ENCODE results near the gene NIBAN1.

NIBAN1 gene

DNA sequence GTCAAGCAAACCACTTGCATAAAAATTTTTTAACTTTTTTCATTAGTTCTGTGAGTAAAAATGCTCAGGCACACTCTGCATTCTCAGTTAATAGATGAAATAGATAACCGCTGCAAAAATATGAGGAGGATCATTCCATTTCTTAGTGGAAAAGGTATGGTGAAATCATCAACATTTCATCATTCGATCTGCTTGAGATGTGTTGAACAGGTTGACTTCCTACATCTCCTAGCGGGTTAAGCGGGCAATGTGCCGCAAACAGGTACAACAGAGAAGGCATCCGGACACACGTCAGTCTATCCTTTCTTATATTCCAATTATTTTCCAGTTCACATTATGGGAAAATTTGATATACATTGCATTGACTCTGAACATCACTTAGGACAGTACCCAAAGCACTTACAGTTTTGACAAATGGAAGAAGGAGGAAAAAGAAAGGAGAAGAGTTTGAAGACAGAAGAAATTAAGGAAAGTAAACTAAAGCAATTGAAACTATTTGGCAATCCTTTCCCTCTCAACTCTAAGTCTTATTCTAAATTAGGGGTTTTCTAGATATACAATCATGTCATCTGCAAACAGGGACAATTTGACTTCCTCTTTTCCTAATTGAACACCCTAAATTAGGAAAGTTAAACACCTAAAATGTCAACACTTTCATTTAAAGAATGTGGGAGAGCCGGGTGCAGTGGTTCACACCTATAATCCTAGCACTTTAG lies 33.5 kb downstream of the NIBAN1 start:
- DNase-seq (no peak), ATAC-seq (no peak)
- H3K4me3 Mint-ChIP-seq: no peak overlapping the region
- H3K27ac Mint-ChIP-seq: no peak overlapping the region
- no peaks in the 10 kb centered on the region for H3K9me3 Mint-ChIP-seq
- peaks cover 15% of the 10 kb centered on the region for H3K27me3 Mint-ChIP-seq
- H3K4me1 Mint-ChIP-seq: peaks cover 25% of the 10 kb centered on the region

DNA sequence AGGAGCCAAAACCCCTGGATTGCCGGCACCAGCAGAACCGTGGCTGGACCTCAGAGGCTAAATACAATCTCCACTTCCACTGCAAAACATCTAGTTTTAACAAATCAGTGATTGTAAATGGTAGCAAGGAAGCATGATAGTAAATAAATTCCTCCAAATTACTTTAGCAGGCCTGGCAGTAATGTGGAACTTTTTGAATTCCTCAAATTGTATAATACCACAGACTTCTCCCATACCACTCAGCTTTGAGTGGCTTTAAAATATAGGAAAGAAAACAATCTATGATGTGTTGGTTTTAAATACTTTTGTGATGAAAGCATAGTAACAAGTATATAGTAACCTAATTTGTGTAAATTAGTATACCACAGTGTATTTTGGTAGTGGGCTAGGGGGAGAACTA lies 34.1 kb downstream of the NIBAN1 start:
- H3K27me3 Mint-ChIP-seq: peaks cover 15% of the 10 kb centered on the region
- no peak overlapping the region for H3K4me3 Mint-ChIP-seq
- H3K9me3 Mint-ChIP-seq: no peaks in the 10 kb centered on the region
- DNase-seq (no peak), ATAC-seq (no peak)
- H3K4me1 Mint-ChIP-seq: peaks cover 20% of the 10 kb centered on the region
- H3K27ac Mint-ChIP-seq: no peak overlapping the region

DNA sequence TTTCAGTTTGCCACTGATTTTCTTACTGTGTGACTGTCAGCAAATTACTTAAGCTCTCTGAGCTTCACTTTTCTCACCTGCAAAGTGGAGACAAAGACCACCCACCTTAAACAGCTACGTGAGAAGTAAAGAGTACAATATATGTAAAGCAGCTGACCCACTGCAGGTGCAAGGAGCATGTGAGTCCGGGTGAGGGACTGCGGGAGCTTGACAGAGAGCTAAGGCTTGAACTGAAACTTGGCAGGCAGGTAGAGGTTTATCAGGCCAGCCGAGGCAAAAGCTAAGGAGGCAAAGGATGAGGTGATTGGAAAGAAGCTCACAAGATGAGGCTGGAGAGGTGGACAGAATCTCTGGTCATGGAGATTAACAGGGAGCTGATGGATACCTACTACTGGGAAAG lies 36.6 kb downstream of the NIBAN1 start:
- H3K4me1 Mint-ChIP-seq: peaks cover 20% of the 10 kb centered on the region
- H3K27me3 Mint-ChIP-seq: peaks cover 15% of the 10 kb centered on the region
- no peak overlapping the region for H3K4me3 Mint-ChIP-seq
- no peak for DNase-seq
- peaks cover 6% of the 10 kb centered on the region in 2 donors for H3K9me3 Mint-ChIP-seq
- no peak overlapping the region for H3K27ac Mint-ChIP-seq
- no peak for ATAC-seq

DNA sequence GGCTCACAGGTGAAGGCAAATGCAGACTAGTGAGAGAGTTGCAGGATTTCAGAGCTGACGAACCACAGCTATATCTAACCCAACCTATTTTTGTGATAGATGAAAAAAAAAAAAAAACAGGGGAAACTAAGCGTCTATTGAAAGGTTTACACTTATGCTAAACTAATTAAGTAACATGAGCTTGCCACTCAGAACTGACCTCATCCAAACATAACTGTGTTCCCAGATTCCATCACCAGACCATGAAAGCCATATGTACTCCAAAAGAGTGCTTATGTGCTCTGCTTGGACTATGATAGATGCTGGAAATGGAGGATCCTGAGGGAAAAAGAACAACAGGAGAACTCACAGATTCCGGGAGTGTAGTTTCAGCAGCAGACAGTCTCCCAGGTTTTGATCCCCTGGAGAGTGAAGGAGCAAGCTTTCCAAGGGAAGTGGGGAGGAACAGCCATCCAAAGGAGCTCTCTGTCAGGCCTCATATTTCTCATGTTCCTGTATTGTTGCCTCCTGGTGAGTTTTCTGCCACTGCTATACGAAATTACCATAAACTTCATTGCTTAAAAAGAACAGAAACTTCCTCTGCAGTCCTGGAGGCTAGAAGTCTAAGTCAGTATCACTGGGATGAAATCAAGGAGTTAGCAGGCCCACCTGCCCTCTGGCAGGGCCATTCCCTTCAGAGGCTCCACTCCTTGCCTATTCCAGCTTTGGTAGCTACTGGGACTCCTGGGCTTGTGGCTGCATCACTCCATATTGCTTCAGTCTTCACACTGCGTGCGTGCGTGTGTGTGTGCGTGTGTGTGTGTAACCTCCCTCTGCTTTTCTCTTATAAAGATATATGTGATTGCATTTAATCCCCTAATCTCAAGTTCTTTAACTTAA lies 38.1 kb downstream of the NIBAN1 start:
- Mint-ChIP-seq H3K9me3 (peaks cover 6% of the 10 kb centered on the region in 2 donors), H3K27ac (no peak overlapping the region), H3K4me1 (peaks cover 6% of the 10 kb centered on the region), H3K27me3 (peaks cover 15% of the 10 kb centered on the region), H3K4me3 (no peak overlapping the region)
- no peak for DNase-seq
- no peak for ATAC-seq

DNA sequence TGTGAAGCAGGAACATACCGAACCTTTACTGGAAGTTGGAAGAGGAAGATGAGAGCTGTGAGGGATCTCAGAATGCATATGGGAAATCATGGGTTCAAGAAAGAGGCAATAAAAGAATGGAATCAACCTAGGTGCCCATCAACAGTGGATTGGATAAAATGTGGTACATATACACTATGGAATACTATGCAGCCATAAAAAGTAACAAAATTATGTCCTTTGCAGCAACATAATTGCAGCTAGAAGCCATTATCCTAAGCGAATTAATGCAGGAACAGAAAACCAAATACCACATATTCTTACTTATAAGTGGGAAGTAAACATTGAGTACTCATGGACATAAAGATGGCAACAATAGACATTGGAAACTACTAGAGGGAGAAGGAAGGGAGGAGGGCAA lies 40.4 kb downstream of the NIBAN1 start:
- no peaks in the 10 kb centered on the region for H3K4me1 Mint-ChIP-seq
- H3K27ac Mint-ChIP-seq: no peak overlapping the region
- H3K9me3 Mint-ChIP-seq: peaks cover 6% of the 10 kb centered on the region in 2 donors
- H3K27me3 Mint-ChIP-seq: peaks cover 15% of the 10 kb centered on the region
- H3K4me3 Mint-ChIP-seq: no peak overlapping the region
- DNase-seq (no peak), ATAC-seq (no peak)

DNA sequence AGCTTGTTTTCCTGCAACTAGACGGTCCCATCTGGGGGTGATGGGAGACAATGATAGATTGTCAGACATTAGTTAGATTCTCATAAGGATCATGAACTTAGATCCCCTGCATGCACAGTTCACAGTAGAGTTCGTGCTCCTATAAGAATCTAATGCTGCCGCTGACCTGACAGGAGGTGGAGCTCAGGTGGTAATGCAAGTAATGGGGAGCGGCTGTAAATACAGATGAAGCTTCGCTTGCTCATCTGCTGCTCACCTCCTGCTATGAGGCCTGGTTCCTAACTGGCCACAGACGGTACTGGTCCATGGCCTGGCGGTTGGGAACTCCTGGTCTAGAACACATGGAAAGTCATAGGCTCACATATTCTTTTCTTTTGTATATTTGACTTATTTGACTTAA lies 42.0 kb downstream of the NIBAN1 start:
- Mint-ChIP-seq H3K4me1 (no peaks in the 10 kb centered on the region), H3K4me3 (no peak overlapping the region), H3K27ac (no peak overlapping the region), H3K27me3 (peaks cover 3% of the 10 kb centered on the region), H3K9me3 (peaks cover 6 to 7% of the 10 kb centered on the region in 2 donors)
- DNase-seq (no peak), ATAC-seq (no peak)

DNA sequence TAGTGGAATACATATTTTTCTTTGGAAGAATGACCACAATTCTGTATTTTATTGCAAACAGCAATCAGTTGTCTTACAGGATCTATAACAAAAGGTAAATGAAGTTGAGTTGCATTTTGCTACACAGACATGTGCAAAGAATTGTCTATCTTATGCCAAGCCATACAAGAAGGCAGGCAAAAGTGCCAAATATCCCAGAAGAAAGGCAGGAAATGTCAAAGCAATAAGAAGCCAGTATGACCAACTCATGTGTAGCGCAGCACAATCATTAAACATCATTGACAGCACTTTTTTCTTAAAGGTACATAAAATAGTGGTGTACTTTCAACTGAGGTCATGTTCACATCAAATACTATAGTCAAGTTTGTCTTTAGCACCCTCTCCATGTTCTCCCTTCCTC lies 42.7 kb downstream of the NIBAN1 start:
- Mint-ChIP-seq H3K4me3 (no peak overlapping the region), H3K27me3 (no peaks in the 10 kb centered on the region), H3K27ac (no peak overlapping the region), H3K9me3 (peaks cover 13 to 14% of the 10 kb centered on the region in 2 donors), H3K4me1 (no peaks in the 10 kb centered on the region)
- ATAC-seq: no peak
- DNase-seq: no peak

DNA sequence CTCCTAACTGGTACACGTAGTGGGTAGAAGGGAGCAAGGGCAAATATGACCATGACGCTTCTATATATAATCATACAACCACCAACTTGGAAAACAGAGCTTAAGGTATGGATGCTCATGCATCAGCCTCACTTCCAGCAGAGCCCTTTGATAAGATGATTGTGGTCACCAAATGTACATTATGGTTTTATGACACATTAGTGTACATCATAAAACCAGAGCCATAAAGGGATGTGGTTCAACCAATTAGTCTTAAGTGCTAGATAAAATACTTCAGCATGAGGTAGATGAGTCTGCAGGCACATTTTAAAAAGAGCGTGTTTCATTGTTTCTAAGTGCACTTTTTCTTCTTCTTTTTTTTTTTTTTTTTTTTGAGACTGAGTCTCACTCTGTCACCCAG lies 43.7 kb downstream of the NIBAN1 start:
- H3K27ac Mint-ChIP-seq: no peak overlapping the region
- no peaks in the 10 kb centered on the region for H3K27me3 Mint-ChIP-seq
- no peak overlapping the region for H3K4me3 Mint-ChIP-seq
- no peak for DNase-seq
- H3K4me1 Mint-ChIP-seq: no peaks in the 10 kb centered on the region
- peak; percentile 82 for ATAC-seq
- peaks cover 15 to 23% of the 10 kb centered on the region in 2 donors for H3K9me3 Mint-ChIP-seq

DNA sequence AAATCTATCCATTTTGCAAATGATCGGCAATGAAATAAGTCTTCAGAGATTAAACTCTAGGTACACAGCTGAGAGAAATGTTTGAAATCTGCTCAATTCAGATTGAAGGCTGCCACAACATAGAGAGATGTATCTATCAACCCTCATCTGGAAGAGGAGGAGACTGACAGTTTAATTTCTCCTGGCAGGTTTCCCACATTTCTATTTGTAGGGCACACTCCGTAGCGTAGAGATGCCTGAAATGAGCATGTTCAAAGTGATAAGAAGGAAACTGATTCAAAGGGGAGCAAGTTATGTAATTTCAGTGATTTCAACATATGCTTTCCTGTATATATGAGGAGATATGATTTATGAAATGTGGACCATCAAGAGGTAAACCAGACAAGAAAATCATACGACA lies 44.1 kb downstream of the NIBAN1 start:
- H3K9me3 Mint-ChIP-seq: peaks cover 15 to 25% of the 10 kb centered on the region in 2 donors
- H3K27me3 Mint-ChIP-seq: no peaks in the 10 kb centered on the region
- DNase-seq (no peak), ATAC-seq (no peak)
- H3K4me3 Mint-ChIP-seq: no peak overlapping the region
- H3K4me1 Mint-ChIP-seq: no peaks in the 10 kb centered on the region
- H3K27ac Mint-ChIP-seq: no peak overlapping the region

DNA sequence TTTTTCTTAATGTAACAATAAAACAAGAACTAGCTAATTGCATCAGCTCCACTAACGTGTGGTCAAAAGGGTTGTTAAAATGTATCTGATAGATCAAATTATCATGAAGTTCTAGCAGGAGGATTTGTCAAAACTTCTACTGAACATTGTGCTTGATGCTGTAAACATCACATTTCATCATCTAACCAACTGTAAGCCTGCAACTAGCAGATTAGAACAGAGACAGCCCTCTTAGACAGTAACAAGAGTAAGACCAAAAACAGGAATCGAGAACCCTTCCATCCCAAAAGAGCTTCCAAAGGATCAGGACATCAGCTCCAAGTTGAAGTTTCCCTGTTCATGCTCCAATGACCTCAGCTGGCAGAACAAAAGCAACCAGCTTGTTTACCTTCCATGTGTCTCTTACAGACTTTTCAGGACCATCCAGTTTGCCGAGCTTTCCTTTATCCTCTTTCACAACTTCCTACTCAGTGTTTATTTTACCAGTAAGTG lies 44.6 kb downstream of the NIBAN1 start:
- no peak overlapping the region for H3K4me3 Mint-ChIP-seq
- no peaks in the 10 kb centered on the region for H3K4me1 Mint-ChIP-seq
- DNase-seq: no peak
- no peak overlapping the region for H3K27ac Mint-ChIP-seq
- H3K27me3 Mint-ChIP-seq: peaks cover 4% of the 10 kb centered on the region
- peaks cover 19 to 30% of the 10 kb centered on the region in 2 donors for H3K9me3 Mint-ChIP-seq
- ATAC-seq: no peak

DNA sequence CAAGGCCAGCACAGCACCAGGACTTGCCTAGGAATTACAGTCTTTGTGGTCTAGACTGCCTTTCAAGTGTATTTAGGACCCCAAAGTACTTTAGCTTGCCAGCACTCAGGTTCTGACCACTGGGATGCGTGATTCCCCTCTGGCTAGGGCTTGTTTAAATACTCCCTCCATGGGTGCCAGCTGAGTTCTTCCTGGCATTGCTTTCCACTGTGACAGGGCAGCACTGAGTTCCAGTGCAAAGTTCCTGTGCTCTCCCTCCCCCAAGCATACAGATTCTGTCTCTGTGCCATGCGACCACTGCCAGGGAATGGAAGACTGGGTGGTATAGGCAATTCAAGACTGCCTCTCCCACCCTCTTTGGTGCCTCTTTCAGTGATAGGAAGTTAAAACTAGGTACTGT lies 45.9 kb downstream of the NIBAN1 start:
- Mint-ChIP-seq H3K4me3 (no peak overlapping the region), H3K27me3 (peaks cover 17% of the 10 kb centered on the region), H3K9me3 (peaks cover 13 to 27% of the 10 kb centered on the region in 2 donors), H3K27ac (no peak overlapping the region), H3K4me1 (no peaks in the 10 kb centered on the region)
- no peak for DNase-seq
- ATAC-seq: no peak
